HG03103 (cell line): ENCODE measurements around the gene TMEM207.
"Not testable (repeated sequence)": the region's sequence is repeated elsewhere in the genome, so short reads cannot be mapped to it uniquely, and the experiment has no call there.

ENCODE experiments used
- ATAC-seq: cut with Tn5 transposase; IDR thresholded peaks from one replicate; pipeline ENCODE4 v1.9.1; 2021; ENCODE audit warnings: low read depth; ENCODE audit not compliant: unreplicated experiment

Gene TMEM207

GRCh38 chr3:190449801-190450200, at the start of gene TMEM207:
TMEM207 (minus strand) TSS chr3:190449901; CDS start chr3:190449809, 92 bp downstream.
- ATAC-seq = no peak

DNA sequence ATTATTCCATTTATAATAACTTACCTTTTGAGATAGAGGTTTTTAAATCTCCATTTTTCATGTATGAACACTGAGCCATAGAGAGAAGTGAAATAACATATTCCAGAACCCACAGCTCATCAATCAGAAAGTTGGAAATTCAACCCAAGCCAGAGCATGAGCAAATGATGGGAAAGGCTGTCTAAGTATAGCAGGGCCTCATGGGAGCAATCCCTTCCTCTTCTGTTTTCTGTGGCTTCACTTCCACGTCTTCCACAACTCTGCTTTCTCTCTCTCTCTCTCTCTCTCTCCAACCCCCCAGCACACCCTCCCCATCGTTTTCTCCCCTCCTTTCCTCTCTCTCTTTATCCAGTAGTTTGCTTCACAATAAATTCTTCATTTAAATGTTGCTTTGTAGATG, 49.4 kb upstream of the TMEM207 start:
- ATAC-seq = no peak

GRCh38 chr3:190498293-190498692, 48.6 kb upstream of the TMEM207 start:
- ATAC-seq = no peak

DNA sequence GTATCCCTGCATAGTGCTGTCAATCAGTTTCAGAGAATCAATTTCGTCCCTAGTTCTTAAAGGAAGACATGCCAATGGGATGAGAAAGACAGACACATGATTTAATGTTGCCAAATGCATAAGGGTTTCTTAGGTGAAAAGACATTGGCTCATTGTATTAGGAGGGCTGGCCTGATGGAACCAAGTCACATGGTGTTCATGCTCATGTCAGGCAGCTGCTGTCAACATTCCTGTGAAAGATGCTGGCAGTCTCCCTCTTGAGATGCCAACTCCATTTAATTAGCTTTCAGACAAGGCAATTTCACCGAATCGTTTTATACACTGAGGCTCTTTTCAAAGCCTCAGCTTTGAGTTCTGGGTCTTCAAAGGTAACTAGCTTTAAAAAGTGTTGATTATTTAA, 48.1 kb upstream of the TMEM207 start:
- no peak for ATAC-seq

- ATAC-seq = no peak
These were observed 47.2 kb upstream of the TMEM207 start for GRCh38 chr3:190496859-190497258.

DNA sequence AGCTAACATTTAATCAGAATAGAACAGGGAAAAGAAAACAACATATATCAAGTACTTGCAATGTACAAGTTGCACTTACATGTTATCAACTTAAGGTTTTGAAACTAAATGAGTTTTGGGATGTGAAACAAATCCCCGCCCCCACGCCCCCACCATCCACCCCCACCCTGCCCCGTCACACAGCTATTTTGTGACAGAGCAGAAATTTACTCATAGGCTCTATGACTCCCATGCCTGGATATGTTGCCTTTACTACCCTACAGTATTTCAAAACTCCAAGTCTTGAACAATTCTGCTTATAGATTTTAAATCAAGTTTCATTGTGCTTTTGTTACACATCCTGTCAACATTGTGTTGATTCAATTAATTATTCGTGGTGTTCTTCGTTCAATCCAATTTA, 46.1 kb upstream of the TMEM207 start:
- no peak for ATAC-seq

DNA sequence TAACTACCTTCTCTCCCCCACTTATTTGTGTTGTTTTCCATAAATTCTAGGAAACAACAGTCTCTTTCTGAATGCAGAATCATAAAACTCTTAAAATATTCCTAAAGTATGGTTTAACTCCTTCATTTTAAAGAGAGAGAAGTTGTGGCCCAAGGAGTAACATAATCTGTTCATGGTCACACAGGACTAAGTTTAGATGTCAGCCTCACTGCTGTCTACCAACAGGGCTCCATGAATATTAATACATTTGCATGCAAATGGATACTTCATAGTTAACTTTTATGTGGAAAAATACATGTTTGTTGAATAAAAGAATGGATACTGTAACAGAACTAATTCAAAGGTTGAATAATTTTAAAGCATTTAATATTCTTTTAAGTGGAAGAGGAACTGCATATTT, 45.7 kb upstream of the TMEM207 start:
- no peak for ATAC-seq

- no peak for ATAC-seq
These were observed 45.2 kb upstream of the TMEM207 start for GRCh38 chr3:190494907-190495306.

DNA sequence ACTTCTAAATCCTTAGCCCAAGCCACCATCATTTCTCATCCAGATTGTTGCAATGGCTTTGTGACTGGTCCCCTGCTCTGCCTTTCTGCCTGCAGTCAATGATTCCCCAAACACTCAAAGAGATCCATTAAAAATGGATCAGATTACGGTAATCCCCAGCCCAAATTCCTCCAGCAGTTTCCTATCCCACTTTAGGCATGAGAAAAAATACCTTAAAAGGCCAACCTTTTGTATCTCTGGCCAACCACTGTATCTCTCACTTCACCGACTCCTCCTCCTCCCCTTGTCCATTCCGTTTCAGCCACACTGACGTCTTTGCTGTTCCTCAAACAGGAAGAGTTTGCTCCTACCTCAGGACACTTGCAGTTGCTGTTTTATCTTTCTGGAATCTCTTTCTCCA, 43.3 kb upstream of the TMEM207 start:
- no peak for ATAC-seq

GRCh38 chr3:190492129-190492528, 42.4 kb upstream of the TMEM207 start:
- no peak for ATAC-seq

DNA sequence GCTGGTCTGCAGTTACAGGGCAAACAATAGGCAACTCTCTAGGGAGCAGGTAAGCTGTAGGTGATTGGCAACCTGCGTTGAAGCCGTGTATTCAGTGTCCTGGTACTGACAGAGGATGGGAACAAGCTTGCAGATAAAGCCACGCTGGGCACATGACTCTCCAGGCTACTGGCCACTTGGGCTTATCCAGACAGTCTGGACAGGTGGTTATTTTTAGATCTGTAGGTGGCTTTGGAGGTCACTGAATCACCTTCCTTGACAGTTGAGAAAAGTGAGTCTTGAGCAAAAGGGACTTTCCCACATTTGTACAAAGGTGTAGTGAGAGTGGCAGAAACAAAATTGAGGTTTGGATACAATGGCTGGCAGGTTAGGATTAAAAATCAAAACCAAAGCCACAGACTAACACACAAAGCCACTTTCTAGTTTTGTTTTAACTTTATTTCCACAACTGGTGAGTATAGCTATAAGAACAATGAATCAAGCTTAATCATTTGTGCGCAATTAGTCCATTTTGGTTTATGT, 41.9 kb upstream of the TMEM207 start:
- no peak for ATAC-seq

GRCh38 chr3:190486908-190487607, 37.4 kb upstream of the TMEM207 start:
- no peak for ATAC-seq

DNA sequence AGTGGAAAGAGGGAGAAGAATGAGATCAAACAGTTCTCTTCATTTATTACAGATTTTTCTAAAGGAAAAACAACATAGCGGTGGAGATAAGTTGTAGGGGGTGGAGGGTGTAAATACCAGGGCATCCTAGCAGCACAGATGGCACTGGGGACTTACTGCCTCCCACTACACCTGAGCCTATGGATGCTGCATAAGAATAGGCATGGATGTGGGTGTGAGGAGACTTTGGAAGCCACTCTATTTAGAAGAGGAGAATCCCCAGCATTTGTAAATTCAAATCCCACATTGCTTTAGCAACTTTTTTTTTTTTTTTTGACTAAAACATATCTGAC, 36.8 kb upstream of the TMEM207 start:
- no peak for ATAC-seq

GRCh38 chr3:190485830-190486532, 36.3 kb upstream of the TMEM207 start:
- ATAC-seq = no peak

GRCh38 chr3:190481779-190482178, 32.1 kb upstream of the TMEM207 start:
- no peak for ATAC-seq

GRCh38 chr3:190473261-190473660, 23.6 kb upstream of the TMEM207 start:
- not testable (repeated sequence) for ATAC-seq

DNA sequence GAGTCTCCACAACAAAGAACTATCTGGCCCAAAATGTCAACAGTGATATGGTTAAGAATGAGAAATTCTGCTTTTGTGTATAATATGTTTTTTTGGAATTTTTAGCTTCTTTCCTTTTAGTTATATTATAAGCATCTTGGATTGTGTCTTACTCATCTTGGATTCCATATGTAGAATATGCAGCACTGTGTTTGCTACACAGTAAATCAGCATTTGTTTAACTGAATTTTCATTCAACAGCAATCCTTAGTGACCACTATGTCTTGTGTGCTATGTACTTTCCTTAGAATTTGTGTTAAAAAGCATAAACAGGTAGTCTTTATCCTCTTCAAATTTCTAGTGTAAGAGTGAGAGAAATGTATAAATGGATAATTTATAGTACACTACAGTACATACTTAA, 18.2 kb upstream of the TMEM207 start:
- no peak for ATAC-seq

DNA sequence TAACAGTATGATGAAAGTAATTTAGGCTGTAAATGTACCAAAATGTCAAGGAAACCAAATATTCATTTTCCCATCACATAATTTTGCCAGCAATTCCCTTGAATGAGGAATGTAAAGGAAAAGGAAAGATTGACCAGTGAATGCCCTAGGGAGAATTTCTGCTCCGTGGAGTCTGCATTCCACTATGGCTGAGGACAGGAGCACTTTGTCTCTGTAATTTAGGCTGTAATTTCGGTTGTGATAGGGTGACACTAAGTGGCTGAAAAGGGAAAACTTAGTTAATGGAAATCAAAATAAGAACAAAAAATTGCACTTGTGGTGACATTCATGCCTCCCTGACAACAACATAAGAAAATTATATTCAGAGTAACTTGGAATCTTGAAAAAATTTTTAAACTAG, 8.3 kb upstream of the TMEM207 start:
- no peak for ATAC-seq

GRCh38 chr3:190456770-190457169, 7.1 kb upstream of the TMEM207 start:
- ATAC-seq = no peak

DNA sequence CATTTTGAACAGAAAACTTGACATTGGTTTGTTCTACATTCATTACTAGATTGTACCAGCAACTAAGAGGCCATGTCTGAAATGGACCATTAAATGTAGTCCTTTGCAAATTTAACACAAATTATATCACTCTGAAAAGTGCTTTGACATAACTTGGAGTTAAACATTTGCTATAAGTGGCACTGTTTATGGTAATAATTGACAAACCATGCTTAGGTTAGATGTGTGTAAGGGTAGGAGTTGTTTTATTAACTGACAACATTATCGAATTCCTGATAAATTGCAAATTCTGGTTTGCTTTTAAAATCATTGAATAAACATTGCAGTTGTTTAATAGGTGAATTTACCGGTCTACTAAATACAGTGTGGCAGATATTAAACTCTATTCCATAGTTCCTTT, 6.1 kb upstream of the TMEM207 start:
- no peak for ATAC-seq

DNA sequence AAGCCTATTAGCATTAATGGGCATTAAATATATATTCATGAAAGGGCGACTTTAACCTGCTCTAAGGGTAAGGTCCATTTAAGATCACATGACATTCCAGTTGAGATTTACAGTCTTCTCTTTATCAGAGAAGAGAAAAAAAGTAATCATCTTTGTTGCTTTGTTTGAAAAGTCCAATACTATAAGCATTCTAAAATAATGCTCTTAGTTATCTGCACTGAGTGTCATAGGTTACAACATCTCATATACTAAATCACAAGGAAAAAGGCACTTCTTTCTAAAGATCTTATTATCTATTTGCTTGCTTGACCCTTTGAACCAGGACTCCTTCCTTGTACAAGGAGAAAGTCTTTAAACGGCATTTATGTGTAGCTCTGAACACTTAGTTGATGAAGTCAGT, 1.4 kb downstream of the TMEM207 start:
- ATAC-seq = no peak

DNA sequence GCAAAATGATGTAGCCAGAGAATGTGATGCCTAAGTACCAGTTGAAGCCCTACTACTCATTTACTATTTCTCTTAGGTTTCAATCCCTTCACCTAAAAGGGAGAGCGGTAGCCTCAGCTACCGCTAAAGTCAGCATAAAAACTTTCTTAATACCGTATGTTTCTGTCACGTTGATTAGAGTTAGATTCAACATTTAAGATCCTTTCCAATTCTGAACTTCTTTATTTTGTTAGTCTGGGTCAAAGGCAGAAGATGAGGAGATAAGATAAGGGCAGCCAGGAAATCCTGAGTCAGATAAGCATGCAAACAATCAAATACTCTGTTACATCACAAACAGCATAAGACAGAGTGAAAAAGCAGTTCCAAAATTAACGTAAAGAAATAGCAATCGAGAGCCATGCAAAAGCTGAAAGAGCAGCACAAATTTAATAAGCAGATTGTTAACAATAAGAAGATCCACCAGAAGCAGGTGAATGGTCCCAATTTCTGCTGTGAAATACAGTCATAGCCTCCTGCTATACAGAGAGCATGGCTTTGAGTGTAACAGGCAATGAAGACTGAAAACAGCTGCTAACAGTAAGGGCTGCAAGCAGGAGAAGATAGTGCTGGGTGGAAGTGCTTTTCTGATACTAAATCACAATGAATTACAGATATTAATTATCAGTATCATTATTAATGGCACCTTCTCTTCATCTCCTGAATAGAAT, 3.0 kb downstream of the TMEM207 start:
- no peak for ATAC-seq
